HAP-1 (cell line): Measurements from ENCODE around the gene ZSWIM4.
A peak's percentile ranks its signal among the peaks of the same experiment; 100 is the strongest.
"Not testable (repeated sequence)": the region's sequence is repeated elsewhere in the genome, so short reads cannot be mapped to it uniquely, and the experiment has no call there.

ENCODE experiments used
- DNase-seq, 2 experiments: peaks; one replicate each; pipeline ENCODE4 v3.0.0-alpha.2; 2016 to 2020; ENCODE audit warnings: low spot score in 2 of 2
- H3K27me3 ChIP-seq: fragments of 250-450 bp; sonication (Bioruptor Pico); 2 replicates; pipeline ENCODE4 v1.5.1; 2020; ENCODE audit warnings: low read depth, mild to moderate bottlenecking, moderate library complexity
- H3K36me3 ChIP-seq: fragments of 250-450 bp; sonication (Bioruptor Pico); replicated peaks from 2 replicates; pipeline ENCODE4 v1.5.1; 2020; ENCODE audit warnings: mild to moderate bottlenecking
- H3K4me1 ChIP-seq: fragments of 250-450 bp; sonication (Bioruptor Pico); 2 replicates; pipeline ENCODE4 v1.5.1; 2020; ENCODE audit warnings: mild to moderate bottlenecking
- H3K4me3 ChIP-seq: fragments of 250-450 bp; sonication (Bioruptor Pico); 2 replicates; pipeline ENCODE4 v1.5.1; 2020; ENCODE audit warnings: mild to moderate bottlenecking, moderate library complexity
- H3K9me3 ChIP-seq: fragments of 250-450 bp; sonication (Bioruptor Pico); 2 replicates; pipeline ENCODE4 v1.5.1; 2020; ENCODE audit warnings: mild to moderate bottlenecking, moderate library complexity
- in situ Hi-C: fragments of 300-500 bp; cut with MboI; formaldehyde crosslinking; loops from 3 replicates; pipeline ENCODE4 v1.14.3; 2020; ENCODE audit warnings: low sequenced_read_pairs, inconsistent platforms, mixed read lengths

ZSWIM4 gene

DNA sequence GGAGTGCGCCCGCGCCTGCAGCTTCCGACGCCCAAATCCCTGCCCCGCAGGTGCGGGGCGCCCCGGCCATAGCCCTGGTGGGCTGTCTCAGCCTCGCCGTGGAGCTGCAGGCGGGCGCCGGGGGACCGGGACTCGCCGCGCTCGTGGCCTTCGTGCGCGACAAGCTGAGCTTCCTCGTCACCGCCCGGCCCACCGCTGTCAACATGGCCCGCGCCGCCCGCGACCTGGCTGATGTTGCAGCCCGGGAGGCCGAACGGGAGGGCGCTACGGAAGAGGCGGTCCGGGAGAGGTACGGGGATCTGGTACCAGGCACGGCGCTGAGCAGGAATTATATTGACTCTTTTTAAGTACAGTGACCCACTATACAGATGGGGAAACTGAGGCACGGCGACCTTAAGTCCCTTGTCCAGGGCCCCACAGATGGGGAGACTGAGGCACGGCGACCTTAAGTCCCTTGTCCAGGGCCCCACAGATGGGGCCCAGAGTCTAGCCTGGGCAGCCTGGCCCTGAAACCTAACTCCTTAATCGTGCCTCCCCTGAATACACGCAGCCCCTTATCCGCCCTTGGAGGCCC lies 30.3 kb upstream of the ZSWIM4 start:
- Histone ChIP-seq H3K27me3 (no peaks in the 10 kb centered on the region), H3K36me3 (peaks cover 55% of the 10 kb centered on the region), H3K9me3 (no peaks in the 10 kb centered on the region), H3K4me1 (peaks cover 8% of the 10 kb centered on the region), H3K4me3 (peak overlapping the region; percentile 67)
- in situ Hi-C loops: no loop called here
- DNase-seq: peak in 1 of 2 experiments; percentile 50

DNA sequence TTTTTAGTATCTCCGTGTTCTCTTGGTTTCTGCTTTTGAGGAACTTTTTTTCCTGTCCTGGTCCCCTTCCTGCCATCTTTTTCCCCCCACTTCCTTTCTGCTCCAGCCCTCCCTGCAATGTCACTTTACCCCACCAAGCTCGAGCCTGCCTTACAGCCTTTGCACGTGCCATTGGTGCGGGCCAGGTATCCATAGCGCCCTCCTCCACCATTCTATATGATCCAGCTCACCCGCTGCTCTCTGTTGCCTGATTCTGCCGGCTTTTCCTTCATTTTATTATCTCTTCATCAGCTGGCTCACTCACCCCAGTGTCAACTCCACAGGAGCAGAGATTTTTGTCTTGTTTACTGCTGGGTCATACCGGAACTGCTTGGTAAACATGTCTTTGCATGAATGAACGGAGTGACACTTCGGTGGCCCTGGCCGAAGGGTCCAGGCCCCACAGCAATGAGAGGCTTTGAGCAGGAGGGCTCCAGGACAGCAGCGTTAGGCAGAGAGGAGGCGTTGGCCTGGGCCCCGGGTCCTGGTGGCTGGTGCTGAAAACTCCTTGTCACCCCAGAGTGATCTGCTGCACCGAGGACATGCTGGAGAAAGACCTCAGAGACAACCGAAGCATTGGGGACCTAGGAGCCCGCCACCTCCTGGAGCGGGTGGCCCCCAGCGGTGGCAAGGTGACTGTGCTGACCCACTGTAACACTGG lies 29.7 kb upstream of the ZSWIM4 start:
- in situ Hi-C loops: no loop called here
- peaks cover 55% of the 10 kb centered on the region for H3K36me3 ChIP-seq

DNA sequence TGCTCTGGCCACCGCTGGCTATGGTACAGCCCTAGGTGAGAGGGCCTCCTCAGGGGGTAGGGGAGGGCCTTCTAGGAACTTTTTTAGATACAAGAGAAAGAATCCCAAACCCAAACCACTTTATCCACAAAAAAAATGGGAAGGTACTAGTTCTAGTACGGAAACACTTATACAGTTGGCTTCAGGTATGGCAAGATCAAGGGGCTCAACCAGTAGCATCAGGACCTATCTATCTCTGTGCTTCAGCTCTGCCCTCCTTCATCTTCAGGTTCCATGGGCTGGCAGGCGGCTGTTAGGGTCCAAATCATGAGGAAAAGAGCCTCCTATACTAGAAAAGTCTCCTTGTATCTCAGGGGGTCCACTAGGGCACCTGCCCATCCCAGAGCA lies 29.2 kb upstream of the ZSWIM4 start:
- H3K4me3 ChIP-seq: no peak overlapping the region; the same call in 1 of the 2 replicates
- H3K36me3 ChIP-seq: peaks cover 53% of the 10 kb centered on the region
- H3K27me3 ChIP-seq: no peaks in the 10 kb centered on the region
- H3K9me3 ChIP-seq: no peaks in the 10 kb centered on the region
- H3K4me1 ChIP-seq: peaks cover 8% of the 10 kb centered on the region
- in situ Hi-C loops: no loop called here
- DNase-seq: no peak

More for the DNA sequence above, 29.7 kb upstream of the ZSWIM4 start:
- H3K9me3 ChIP-seq: no peaks in the 10 kb centered on the region
- no peaks in the 10 kb centered on the region for H3K27me3 ChIP-seq
- peak in 1 of 2 experiments; percentile 56 for DNase-seq
- peaks cover 8% of the 10 kb centered on the region for H3K4me1 ChIP-seq
- H3K4me3 ChIP-seq: peak overlapping the region; percentile 67

DNA sequence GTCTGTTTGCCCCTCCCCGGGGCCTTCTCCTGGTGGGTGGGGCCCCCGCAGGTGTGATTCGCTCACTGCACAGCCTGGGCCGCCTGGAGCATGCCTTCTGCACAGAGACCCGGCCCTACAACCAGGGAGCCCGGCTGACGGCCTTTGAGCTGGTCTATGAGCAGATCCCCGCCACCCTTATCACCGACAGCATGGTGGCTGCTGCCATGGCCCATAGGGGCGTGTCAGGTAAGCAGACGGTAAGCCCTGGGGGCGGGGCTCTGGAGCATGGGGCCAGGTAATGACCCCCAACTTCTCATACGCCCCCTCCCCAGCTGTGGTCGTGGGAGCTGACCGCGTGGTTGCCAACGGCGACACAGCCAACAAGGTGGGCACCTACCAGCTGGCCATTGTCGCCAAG lies 26.7 kb upstream of the ZSWIM4 start:
- Histone ChIP-seq H3K36me3 (peaks cover 56% of the 10 kb centered on the region), H3K9me3 (no peaks in the 10 kb centered on the region), H3K4me3 (no peak overlapping the region), H3K4me1 (peaks cover 8% of the 10 kb centered on the region), H3K27me3 (no peaks in the 10 kb centered on the region)
- no peak for DNase-seq
- in situ Hi-C loops: no loop called here

DNA sequence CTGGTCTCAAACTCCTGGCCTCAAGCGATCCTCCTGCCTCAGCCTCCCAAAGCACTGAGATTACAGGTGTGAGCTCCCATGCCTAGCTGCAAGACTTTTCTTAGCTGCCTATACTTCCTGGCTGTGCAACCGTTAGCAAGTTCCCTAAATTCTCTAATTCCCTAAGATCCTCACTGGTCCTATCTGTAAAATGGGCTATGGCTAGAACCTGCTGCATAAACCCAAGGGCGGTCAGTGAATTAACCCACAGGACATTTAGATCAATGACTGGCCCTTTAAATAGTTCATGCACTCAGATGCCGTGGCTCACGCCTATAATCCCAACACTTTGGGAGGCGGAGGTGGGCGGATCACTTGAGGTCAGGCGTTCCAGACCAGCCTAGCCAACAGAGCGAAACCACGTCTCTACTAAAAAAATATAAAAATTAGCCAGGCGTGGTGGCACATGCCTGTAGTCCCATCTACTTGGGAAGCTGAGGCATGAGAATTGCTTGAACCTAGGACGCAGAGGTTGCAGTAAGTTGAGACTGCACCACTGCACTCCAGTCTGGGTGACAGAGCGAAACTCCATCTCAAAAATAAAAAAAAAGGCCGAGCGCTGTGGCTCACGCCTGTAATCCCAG lies 25.1 kb upstream of the ZSWIM4 start:
- H3K27me3 ChIP-seq: no peaks in the 10 kb centered on the region
- no peaks in the 10 kb centered on the region for H3K9me3 ChIP-seq
- H3K4me1 ChIP-seq: peaks cover 7% of the 10 kb centered on the region
- DNase-seq: no peak
- peaks cover 55% of the 10 kb centered on the region for H3K36me3 ChIP-seq
- no peak overlapping the region for H3K4me3 ChIP-seq
- in situ Hi-C loops: no loop called here

DNA sequence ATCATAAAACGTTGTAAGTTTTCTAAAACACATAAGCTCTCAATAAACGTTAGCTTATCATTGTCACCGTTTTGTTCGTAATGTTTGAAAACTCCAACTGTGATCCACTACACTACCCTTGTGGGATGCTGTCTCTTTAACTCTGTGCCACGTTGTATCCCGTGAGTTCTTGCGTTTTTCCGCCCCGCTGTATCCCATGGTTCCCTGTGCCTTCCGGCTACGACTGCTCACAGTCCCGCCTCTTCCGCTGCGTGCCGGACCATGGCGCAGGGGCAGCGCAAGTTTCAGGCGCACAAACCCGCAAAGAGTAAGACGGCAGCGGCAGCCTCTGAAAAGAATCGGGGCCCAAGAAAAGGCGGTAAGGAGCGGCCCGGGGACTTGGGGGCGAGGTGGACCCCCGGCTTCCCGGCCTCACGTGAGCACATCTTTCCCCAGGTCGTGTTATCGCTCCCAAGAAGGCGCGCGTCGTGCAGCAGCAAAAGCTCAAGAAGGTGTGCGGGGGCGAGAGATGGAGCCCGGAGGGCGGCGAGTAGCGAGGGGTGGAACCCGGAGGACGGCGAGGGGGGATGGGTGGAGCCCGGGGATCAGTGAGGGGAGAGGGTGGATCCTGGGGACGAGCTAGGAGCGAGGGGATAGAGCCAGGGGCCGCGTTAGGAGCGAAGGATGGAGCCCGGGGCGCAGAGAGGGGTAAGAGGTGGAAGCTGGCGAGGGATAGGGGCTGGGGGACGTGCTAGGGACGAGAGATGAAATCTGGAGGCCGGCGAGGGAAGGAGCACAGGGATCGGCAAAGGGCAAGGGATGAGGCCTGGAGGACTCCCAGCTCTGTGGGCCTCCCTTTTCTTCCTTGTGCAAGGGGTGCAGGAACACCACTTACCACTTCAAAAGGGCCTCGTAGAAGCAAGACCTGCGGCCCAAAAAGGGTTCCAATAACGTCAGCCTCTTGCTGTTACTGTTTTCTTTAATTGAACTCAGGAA lies 20.7 kb upstream of the ZSWIM4 start, which contains the start of gene C19orf53:
Gene C19orf53, plus strand, starts transcription at position 240 of the 975 bp plus-strand sequence. Its CDS starts 22 bp downstream, at position 262.
- peaks cover 60% of the 10 kb centered on the region for H3K36me3 ChIP-seq
- in situ Hi-C loops: no loop called here
- DNase-seq: peak; percentile 87 to 91
- peaks cover 8% of the 10 kb centered on the region for H3K4me1 ChIP-seq
- H3K27me3 ChIP-seq: no peaks in the 10 kb centered on the region
- H3K9me3 ChIP-seq: no peaks in the 10 kb centered on the region
- H3K4me3 ChIP-seq: peak within 1 kb of the TSS; percentile 95

DNA sequence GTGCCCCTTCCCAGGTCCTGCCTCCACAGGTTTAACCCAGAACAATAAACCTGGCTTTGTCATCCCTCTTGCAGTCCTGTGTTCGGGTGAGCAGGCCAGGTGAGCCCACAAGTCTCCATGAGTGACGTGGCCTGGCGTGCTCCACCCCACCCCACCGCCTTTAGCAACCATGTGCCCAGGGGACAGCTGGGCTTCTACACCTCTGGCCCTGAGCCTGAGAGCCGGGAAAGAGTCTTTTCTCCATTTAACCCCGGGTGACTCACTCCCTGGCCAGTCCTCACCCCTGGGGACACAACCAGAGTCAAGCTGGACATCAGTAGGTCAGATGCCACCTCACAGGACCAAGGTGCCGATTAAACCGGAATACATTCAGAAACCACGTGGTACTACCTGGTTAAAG lies 16.8 kb upstream of the ZSWIM4 start:
- Histone ChIP-seq H3K4me3 (no peak overlapping the region), H3K27me3 (no peaks in the 10 kb centered on the region), H3K36me3 (peaks cover 37% of the 10 kb centered on the region), H3K4me1 (peaks cover 19% of the 10 kb centered on the region), H3K9me3 (no peaks in the 10 kb centered on the region)
- in situ Hi-C loops: no loop called here
- no peak for DNase-seq

DNA sequence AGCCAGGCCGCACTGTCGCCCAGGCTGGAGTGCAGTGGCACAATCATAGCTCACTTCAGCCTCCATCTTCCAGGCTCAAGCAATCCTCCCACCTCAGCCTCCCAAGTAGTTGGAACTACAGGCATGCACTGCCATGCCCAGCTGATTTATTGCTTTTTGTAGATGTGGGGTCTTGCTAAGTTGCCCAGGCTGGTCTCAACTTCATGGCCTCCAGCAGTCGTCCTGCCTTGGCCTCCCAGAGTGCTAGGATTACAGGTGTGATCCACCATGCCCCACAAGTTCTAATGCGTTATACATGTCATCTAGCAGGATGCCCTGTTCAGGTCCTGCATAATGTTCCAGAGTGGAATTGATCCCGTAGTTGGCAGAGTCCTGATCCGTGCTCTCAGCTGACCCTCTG lies 16.4 kb upstream of the ZSWIM4 start:
- no peak for DNase-seq
- H3K9me3 ChIP-seq: no peaks in the 10 kb centered on the region
- in situ Hi-C loops: no loop called here
- no peak overlapping the region for H3K4me3 ChIP-seq
- H3K27me3 ChIP-seq: no peaks in the 10 kb centered on the region
- peaks cover 24% of the 10 kb centered on the region for H3K4me1 ChIP-seq
- H3K36me3 ChIP-seq: peaks cover 37% of the 10 kb centered on the region

DNA sequence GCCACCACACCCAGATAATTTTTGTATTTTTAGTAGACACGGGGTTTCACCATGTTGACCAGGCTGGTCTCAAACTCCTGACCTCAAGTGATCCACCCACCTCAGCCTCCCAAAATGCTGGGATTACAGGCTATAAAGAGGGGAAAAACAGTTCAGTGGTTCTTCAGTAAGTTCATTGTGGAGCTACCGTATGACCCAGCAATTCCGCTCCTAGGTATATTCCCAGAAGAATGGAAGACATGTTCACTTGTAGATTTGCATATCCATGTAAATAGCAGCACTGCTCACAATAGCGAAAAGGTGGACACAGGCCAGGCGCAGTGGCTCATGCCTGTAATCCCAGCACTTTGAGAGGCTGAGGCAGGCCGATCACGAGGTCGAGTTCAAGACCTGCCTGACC lies 15.4 kb upstream of the ZSWIM4 start:
- not testable (repeated sequence) for H3K4me3 ChIP-seq, H3K9me3 ChIP-seq, H3K27me3 ChIP-seq, DNase-seq
- H3K4me1 ChIP-seq: peaks cover 24% of the 10 kb centered on the region
- H3K36me3 ChIP-seq: peaks cover 37% of the 10 kb centered on the region
- in situ Hi-C loops: loop anchor here (5.0 kb wide), 1 partner anchor 83 kb away; no protein-coding TSS in a partner anchor

DNA sequence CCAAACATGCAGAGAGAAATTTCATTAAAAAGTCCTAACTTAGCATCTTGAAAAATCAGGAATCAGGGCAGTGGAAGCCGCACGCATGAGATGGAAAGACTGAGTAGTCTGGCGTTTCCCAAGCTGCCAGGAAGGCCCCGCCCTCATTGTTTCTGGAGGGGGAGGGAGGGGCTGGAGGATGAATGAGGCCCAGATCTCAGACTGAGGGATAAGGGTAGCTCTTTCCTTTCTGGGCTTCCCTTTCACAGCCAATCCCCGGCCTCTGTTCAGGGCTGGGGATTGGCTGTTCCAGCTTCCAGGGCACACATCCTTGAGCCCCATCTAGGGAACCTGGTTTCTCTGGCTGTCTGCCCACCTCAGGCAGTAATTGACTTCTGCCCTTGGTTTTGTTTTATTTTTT lies 13.7 kb upstream of the ZSWIM4 start:
- in situ Hi-C loops: loop anchor here (5.0 kb wide), 1 partner anchor 81 kb away; no protein-coding TSS in a partner anchor

DNA sequence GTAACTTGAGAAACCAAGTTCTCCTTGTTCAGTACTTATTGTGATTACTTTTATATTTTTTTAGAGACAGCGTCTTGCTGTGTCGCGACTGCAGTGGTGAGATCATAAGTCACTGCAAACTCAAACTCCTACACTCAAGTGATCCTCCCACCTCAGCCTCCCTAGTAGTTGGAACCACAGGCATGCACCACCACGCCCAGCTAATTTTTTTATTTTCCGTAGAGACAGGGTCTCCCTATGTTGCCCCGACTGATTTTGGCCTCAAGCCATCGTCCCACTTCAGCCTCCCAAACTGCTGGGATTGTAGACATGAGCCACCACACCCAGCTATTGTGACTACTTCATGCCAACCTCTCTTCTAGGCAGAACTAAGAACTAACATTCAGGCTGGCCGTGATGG lies 12.7 kb upstream of the ZSWIM4 start:
- H3K9me3 ChIP-seq: no peaks in the 10 kb centered on the region
- H3K4me1 ChIP-seq: peaks cover 19% of the 10 kb centered on the region
- no peaks in the 10 kb centered on the region for H3K27me3 ChIP-seq
- in situ Hi-C loops: loop anchor here (5.0 kb wide), 1 partner anchor 80 kb away; no protein-coding TSS in a partner anchor
- DNase-seq: no peak
- peaks cover 21% of the 10 kb centered on the region for H3K36me3 ChIP-seq
- H3K4me3 ChIP-seq: no peak overlapping the region

More for the DNA sequence above, 13.7 kb upstream of the ZSWIM4 start:
- Histone ChIP-seq H3K4me1 (peaks cover 19% of the 10 kb centered on the region), H3K4me3 (no peak overlapping the region), H3K9me3 (no peaks in the 10 kb centered on the region), H3K36me3 (peaks cover 27% of the 10 kb centered on the region), H3K27me3 (no peaks in the 10 kb centered on the region)
- peak; percentile 75 to 84 for DNase-seq

DNA sequence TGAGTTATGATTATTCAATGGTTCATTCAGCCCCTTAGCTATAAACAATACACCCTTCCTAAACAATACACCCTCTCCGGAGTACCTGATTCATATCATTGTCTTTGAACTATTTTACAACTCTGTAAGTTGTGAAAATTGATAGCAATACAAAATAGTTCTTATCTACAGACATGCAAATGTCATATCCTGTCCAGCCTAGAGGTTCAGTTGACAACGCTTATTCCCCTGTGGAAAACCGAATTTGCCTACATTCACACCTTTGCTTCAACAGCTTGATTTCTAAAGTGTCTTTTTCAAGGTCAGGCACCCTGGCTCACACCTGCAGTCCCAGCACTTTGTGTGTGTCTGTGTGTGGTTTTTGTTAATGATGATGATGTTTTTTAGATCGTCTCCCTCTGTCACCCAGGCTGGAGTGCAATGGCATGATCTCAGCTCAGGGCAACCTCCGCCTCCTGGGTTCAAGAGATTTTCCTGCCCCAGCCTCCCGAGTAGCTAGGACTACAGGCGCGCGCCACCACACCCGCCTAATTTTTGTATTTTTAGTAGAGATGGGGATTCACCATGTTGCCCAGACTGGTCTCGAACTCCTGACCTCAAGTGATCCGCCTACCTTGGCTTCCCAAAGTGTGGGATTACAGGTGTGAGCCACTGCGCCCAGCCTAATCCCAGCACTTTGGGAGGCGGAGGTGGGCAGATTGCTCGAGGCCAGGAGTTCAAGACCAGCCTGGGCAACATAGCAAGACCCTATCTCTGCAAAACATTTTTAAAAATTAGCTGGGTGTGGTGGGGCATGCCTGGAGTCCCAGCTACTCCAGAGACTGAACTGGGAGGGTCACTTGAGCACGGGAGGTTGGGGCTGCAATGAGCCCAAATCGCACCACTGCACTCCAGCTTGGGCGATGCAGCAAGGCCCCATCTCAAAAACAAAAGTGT lies 11.4 kb upstream of the ZSWIM4 start:
- in situ Hi-C loops: loop anchor here (5.0 kb wide), 1 partner anchor 78 kb away; no protein-coding TSS in a partner anchor
- H3K4me3 ChIP-seq: no peak overlapping the region
- H3K9me3 ChIP-seq: no peaks in the 10 kb centered on the region
- peaks cover 4% of the 10 kb centered on the region; the same call in 1 of the 2 replicates for H3K27me3 ChIP-seq
- peaks cover 9% of the 10 kb centered on the region for H3K36me3 ChIP-seq
- no peak for DNase-seq
- peaks cover 19% of the 10 kb centered on the region for H3K4me1 ChIP-seq
